ENCODE results near the gene PMPCA.

Gene PMPCA

GRCh38 chr9:136419092-136419420, 8.6 kb downstream of the PMPCA start:
- ChIA-PET POLR2A (interaction anchor here (1.6 kb wide), 1 partner anchor 8 kb away, joined by 3 read pairs; the partner anchor contains the start of genes ENTR1 and PMPCA), CTCF (interaction anchor here (1.1 kb wide), 1 partner anchor 17 kb away, joined by 4 read pairs; no protein-coding TSS in a partner anchor)
- H3K36me3 ChIP-seq (ENCODE audit: control insufficient read depth in 2 of 2, insufficient read depth in 1 of 2, low read length in 2 of 2), result peaks cover 21 to 96% of the 10 kb centered on the region in 2 experiments

DNA sequence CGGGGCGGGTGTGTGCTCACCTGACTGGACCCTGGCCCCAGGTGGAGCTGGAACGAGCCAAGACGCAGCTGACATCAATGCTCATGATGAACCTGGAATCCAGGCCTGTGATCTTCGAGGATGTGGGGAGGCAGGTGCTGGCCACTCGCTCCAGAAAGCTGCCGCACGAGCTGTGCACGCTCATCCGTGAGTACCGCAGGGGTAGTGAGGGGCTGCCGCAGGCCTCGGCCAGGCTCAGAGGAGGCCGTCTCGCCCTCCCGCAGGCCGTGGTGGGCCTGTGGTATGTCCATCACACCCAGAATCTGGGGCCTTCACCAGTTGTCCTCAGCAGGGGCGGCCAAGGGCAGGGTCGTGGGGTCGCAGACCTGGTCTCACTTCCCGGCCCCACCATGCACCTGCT, 11.3 kb downstream of the PMPCA start:
- Histone ChIP-seq H3K4me3 (ENCODE audit: low read depth, low read length) (no peak overlapping the region), H3K27ac (ENCODE audit: extremely low read depth, low read depth, low read length) (no peak overlapping the region), H3K36me3 (ENCODE audit: control insufficient read depth in 2 of 2, insufficient read depth in 1 of 2, low read length in 2 of 2) (peaks cover 13 to 79% of the 10 kb centered on the region in 2 experiments; a peak in 2 of 3 replicates), H3K4me1 (ENCODE audit: control insufficient read depth, insufficient read depth, low read length) (no peaks in the 10 kb centered on the region), H3K9me3 (ENCODE audit: control insufficient read depth, insufficient read depth, low read depth, low read length) (no peaks in the 10 kb centered on the region)
- CTCF ChIA-PET, result no interaction called here
- POLR2A ChIA-PET, result interaction anchor here (1.3 kb wide), 2 partner anchors 17 to 20 kb away, joined by 3 to 8 read pairs; no protein-coding TSS in a partner anchor
- TF ChIP-seq, protein P1, sequence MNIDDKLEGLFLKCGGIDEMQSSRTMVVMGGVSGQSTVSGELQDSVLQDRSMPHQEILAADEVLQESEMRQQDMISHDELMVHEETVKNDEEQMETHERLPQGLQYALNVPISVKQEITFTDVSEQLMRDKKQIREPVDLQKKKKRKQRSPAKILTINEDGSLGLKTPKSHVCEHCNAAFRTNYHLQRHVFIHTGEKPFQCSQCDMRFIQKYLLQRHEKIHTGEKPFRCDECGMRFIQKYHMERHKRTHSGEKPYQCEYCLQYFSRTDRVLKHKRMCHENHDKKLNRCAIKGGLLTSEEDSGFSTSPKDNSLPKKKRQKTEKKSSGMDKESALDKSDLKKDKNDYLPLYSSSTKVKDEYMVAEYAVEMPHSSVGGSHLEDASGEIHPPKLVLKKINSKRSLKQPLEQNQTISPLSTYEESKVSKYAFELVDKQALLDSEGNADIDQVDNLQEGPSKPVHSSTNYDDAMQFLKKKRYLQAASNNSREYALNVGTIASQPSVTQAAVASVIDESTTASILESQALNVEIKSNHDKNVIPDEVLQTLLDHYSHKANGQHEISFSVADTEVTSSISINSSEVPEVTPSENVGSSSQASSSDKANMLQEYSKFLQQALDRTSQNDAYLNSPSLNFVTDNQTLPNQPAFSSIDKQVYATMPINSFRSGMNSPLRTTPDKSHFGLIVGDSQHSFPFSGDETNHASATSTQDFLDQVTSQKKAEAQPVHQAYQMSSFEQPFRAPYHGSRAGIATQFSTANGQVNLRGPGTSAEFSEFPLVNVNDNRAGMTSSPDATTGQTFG (tag by site-specific recombination; IDR thresholded peaks at IDR 0.05; ENCODE audit: borderline replicate concordance), result no peak
- TF ChIP-seq ZNF830 (tag by site-specific recombination; IDR thresholded peaks at IDR 0.05; ENCODE audit: low read depth) (no peak), ZNF341 (tag by site-specific recombination; IDR thresholded peaks at IDR 0.05; ENCODE audit: low read depth) (no peak), ZNF654 (tag by site-specific recombination; IDR thresholded peaks at IDR 0.05; ENCODE audit: low read depth) (no peak), ZNF335 (tag by site-specific recombination; conservative IDR thresholded peaks at IDR 0.05) (no peak), ZNF169 (tag by site-specific recombination; IDR thresholded peaks at IDR 0.05) (no peak), ZNF274 (IDR thresholded peaks at IDR 0.05; ENCODE audit: low read length) (no peak), ZNF274 (tag by site-specific recombination; IDR thresholded peaks at IDR 0.05; ENCODE audit: borderline replicate concordance) (no peak)
- TF ChIP-seq, protein P2, sequence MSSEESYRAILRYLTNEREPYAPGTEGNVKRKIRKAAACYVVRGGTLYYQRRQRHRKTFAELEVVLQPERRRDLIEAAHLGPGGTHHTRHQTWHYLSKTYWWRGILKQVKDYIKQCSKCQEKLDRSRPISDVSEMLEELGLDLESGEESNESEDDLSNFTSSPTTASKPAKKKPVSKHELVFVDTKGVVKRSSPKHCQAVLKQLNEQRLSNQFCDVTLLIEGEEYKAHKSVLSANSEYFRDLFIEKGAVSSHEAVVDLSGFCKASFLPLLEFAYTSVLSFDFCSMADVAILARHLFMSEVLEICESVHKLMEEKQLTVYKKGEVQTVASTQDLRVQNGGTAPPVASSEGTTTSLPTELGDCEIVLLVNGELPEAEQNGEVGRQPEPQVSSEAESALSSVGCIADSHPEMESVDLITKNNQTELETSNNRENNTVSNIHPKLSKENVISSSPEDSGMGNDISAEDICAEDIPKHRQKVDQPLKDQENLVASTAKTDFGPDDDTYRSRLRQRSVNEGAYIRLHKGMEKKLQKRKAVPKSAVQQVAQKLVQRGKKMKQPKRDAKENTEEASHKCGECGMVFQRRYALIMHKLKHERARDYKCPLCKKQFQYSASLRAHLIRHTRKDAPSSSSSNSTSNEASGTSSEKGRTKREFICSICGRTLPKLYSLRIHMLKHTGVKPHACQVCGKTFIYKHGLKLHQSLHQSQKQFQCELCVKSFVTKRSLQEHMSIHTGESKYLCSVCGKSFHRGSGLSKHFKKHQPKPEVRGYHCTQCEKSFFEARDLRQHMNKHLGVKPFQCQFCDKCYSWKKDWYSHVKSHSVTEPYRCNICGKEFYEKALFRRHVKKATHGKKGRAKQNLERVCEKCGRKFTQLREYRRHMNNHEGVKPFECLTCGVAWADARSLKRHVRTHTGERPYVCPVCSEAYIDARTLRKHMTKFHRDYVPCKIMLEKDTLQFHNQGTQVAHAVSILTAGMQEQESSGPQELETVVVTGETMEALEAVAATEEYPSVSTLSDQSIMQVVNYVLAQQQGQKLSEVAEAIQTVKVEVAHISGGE (tag by site-specific recombination; conservative IDR thresholded peaks at IDR 0.05; ENCODE audit: low read depth), result no peak

More at GRCh38 chr9:136419092-136419420, 8.6 kb downstream of the PMPCA start:
- TF ChIP-seq, protein P3, sequence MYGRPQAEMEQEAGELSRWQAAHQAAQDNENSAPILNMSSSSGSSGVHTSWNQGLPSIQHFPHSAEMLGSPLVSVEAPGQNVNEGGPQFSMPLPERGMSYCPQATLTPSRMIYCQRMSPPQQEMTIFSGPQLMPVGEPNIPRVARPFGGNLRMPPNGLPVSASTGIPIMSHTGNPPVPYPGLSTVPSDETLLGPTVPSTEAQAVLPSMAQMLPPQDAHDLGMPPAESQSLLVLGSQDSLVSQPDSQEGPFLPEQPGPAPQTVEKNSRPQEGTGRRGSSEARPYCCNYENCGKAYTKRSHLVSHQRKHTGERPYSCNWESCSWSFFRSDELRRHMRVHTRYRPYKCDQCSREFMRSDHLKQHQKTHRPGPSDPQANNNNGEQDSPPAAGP (tag by site-specific recombination; IDR thresholded peaks at IDR 0.05), result no peak
- TF ChIP-seq REPIN1 (tag by site-specific recombination; IDR thresholded peaks at IDR 0.05; ENCODE audit: low read depth) (no peak), ZNF302 (tag by site-specific recombination; IDR thresholded peaks at IDR 0.05; ENCODE audit: low read depth) (no peak), ZNF514 (tag by site-specific recombination; IDR thresholded peaks at IDR 0.05) (no peak), ZNF777 (tag by site-specific recombination; IDR thresholded peaks at IDR 0.05; ENCODE audit: borderline replicate concordance) (no peak), ZNF548 (tag by site-specific recombination; IDR thresholded peaks at IDR 0.05) (no peak), ZSCAN4 (tag by site-specific recombination; IDR thresholded peaks at IDR 0.05) (no peak), ZSCAN23 (tag by site-specific recombination; IDR thresholded peaks at IDR 0.05) (no peak), ZBTB26 (tag by site-specific recombination; optimal IDR thresholded peaks at IDR 0.05) (no peak), ZSCAN18 (tag by site-specific recombination; IDR thresholded peaks at IDR 0.05) (no peak), ZNF561 (tag by site-specific recombination; IDR thresholded peaks at IDR 0.05; ENCODE audit: borderline replicate concordance) (no peak)
- TF ChIP-seq, protein P4, sequence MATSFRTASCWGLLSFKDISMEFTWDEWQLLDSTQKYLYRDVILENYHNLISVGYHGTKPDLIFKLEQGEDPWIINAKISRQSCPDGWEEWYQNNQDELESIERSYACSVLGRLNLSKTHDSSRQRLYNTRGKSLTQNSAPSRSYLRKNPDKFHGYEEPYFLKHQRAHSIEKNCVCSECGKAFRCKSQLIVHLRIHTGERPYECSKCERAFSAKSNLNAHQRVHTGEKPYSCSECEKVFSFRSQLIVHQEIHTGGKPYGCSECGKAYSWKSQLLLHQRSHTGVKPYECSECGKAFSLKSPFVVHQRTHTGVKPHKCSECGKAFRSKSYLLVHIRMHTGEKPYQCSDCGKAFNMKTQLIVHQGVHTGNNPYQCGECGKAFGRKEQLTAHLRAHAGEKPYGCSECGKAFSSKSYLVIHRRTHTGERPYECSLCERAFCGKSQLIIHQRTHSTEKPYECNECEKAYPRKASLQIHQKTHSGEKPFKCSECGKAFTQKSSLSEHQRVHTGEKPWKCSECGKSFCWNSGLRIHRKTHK (tag by site-specific recombination; IDR thresholded peaks at IDR 0.05), result no peak
- H3K4me3 ChIP-seq (ENCODE audit: low read depth, low read length), result no peak overlapping the region
- H3K4me1 ChIP-seq (ENCODE audit: control insufficient read depth, insufficient read depth, low read length), result no peaks in the 10 kb centered on the region
- H3K9me3 ChIP-seq (ENCODE audit: control insufficient read depth, insufficient read depth, low read depth, low read length), result no peaks in the 10 kb centered on the region
- no peak overlapping the region for H3K27ac ChIP-seq (ENCODE audit: extremely low read depth, low read depth, low read length)
